NCI-H226 (cell line): ENCODE data around the gene CPB2.

Source experiments
- DNase-seq: peaks from one replicate; pipeline ENCODE4 v3.0.0-alpha.2; 2015

CPB2 gene

GRCh38 chr13:46104868-46105267 is at the start of gene CPB2:
CPB2 (minus strand) TSS chr13:46105033; CDS start chr13:46105009, 24 bp downstream.
- no peak for DNase-seq

- no peak for DNase-seq
Measured at GRCh38 chr13:46154136-46154801, 49.4 kb upstream of the CPB2 start.

GRCh38 chr13:46152627-46153328 is 47.9 kb upstream of the CPB2 start:
- DNase-seq = no peak

- DNase-seq = no peak
Measured at GRCh38 chr13:46150134-46150693, 45.4 kb upstream of the CPB2 start.

- DNase-seq = peak; percentile 62
Measured at GRCh38 chr13:46149272-46150133, 44.7 kb upstream of the CPB2 start.

- peak; percentile 12 for DNase-seq
Measured at GRCh38 chr13:46146898-46147297, 42.1 kb upstream of the CPB2 start.

GRCh38 chr13:46145950-46146349 is 41.1 kb upstream of the CPB2 start:
- no peak for DNase-seq

GRCh38 chr13:46145135-46145534 is 40.3 kb upstream of the CPB2 start:
- DNase-seq = no peak

GRCh38 chr13:46143184-46143701 is 38.4 kb upstream of the CPB2 start:
- no peak for DNase-seq

GRCh38 chr13:46142776-46143175 is 37.9 kb upstream of the CPB2 start:
- no peak for DNase-seq

GRCh38 chr13:46140044-46140443 is 35.2 kb upstream of the CPB2 start:
- DNase-seq = no peak

- no peak for DNase-seq
Measured at GRCh38 chr13:46137627-46138317, 32.9 kb upstream of the CPB2 start.

- DNase-seq = no peak
Measured at GRCh38 chr13:46136688-46137087, 31.9 kb upstream of the CPB2 start.

- no peak for DNase-seq
Measured at GRCh38 chr13:46134961-46135522, 30.2 kb upstream of the CPB2 start.

GRCh38 chr13:46134494-46134893 is 29.7 kb upstream of the CPB2 start:
- DNase-seq = no peak

- DNase-seq = no peak
Measured at GRCh38 chr13:46132109-46132508, 27.3 kb upstream of the CPB2 start.

- DNase-seq = no peak
Measured at GRCh38 chr13:46131705-46132104, 26.9 kb upstream of the CPB2 start.

- no peak for DNase-seq
Measured at GRCh38 chr13:46129955-46130618, 25.3 kb upstream of the CPB2 start.

- no peak for DNase-seq
Measured at GRCh38 chr13:46129124-46129523, 24.3 kb upstream of the CPB2 start.

- no peak for DNase-seq
Measured at GRCh38 chr13:46127358-46128023, 22.7 kb upstream of the CPB2 start.
